Adipocyte (in vitro differentiated cells): Measurements from ENCODE around the gene TWIST1.

ENCODE experiments used
- DNase-seq: peaks from one replicate; pipeline ENCODE4 v3.0.0-alpha.2; 2015; ENCODE audit warnings: low read depth
- H3K27me3 ChIP-seq: replicated peaks from 2 replicates; pipeline ENCODE4 v1.7.0; 2013; ENCODE audit warnings: mild to moderate bottlenecking, low read length, moderate library complexity; ENCODE audit not compliant: control insufficient read depth, insufficient read depth
- H3K36me3 ChIP-seq: 2 replicates; pipeline ENCODE4 v1.7.0; 2013; ENCODE audit warnings: low read length, mild to moderate bottlenecking, moderate library complexity; ENCODE audit not compliant: control insufficient read depth, insufficient read depth, severe bottlenecking
- H3K4me1 ChIP-seq: 2 replicates; pipeline ENCODE4 v1.7.0; 2013; ENCODE audit warnings: mild to moderate bottlenecking, low read length, moderate library complexity; ENCODE audit not compliant: control insufficient read depth, insufficient read depth
- H3K4me3 ChIP-seq: 2 replicates; pipeline ENCODE4 v1.7.0; 2013; ENCODE audit warnings: mild to moderate bottlenecking, low read length, moderate library complexity
- H3K9ac ChIP-seq: 2 replicates; pipeline ENCODE4 v1.7.0; 2013; ENCODE audit warnings: mild to moderate bottlenecking, low read length, moderate library complexity
- H3K9me3 ChIP-seq: 2 replicates; pipeline ENCODE4 v1.7.0; 2013; ENCODE audit warnings: mild to moderate bottlenecking, low read length, moderate library complexity; ENCODE audit not compliant: control insufficient read depth

The TWIST1 gene

GRCh38 chr7:19117091-19117869 is at the start of gene TWIST1:
Gene TWIST1 (minus strand): TSS chr7:19117636. CDS start chr7:19117321, 315 bp downstream.
- peak; percentile 99 for DNase-seq
- Histone ChIP-seq H3K4me1 (peaks cover 29% of the 10 kb centered on the region), H3K4me3 (peak within 1 kb of the TSS; percentile 98), H3K9ac (peak within 1 kb of the TSS; percentile 98), H3K9me3 (no peaks in the 10 kb centered on the region), H3K27me3 (no peaks in the 10 kb centered on the region), H3K36me3 (no peaks in the 10 kb centered on the region)

DNA sequence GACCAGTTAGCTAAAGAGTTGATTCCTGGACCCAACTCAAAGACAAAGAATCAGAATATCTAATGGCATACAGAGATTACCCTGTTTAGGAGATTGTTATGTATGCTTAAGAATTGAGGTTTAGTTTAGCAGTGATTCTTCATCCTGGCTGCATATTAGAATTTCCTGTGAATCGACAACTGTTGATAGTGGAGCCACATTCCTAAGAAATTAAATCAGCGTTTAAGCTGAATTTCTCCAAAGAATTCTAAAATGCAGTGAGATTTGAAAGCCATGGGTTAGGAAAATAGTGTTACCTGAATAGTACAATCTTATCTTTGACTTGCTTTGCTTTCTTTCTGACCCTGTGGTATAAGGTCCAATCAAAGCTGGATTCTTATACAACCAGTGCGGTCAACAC is 44.2 kb upstream of the TWIST1 start:
- no peak overlapping the region for H3K4me3 ChIP-seq
- H3K36me3 ChIP-seq: no peaks in the 10 kb centered on the region
- peak; percentile 11 for DNase-seq
- no peaks in the 10 kb centered on the region for H3K27me3 ChIP-seq
- H3K9me3 ChIP-seq: no peaks in the 10 kb centered on the region
- no peaks in the 10 kb centered on the region for H3K4me1 ChIP-seq
- no peak overlapping the region for H3K9ac ChIP-seq

DNA sequence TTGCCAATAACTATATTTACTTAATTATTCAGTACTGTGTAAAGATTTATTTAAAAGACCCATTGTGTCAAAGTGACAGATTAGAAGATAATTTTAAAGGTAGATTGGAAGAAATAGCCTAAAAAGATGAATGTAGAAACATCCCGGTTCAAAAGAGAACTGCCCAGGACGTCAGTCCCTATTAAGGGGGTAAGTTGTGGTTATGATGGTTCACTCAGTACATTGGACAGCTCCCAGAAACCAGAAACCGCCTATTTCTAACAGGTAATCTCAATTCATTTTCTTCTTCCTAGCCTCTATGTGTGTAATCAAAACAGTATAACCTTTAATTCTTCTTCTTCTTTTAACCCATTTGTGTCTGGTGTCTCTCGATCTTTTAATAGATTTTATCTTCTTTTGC is 29.3 kb upstream of the TWIST1 start:
- Histone ChIP-seq H3K27me3 (peaks cover 30% of the 10 kb centered on the region), H3K9me3 (peaks cover 11% of the 10 kb centered on the region), H3K36me3 (no peaks in the 10 kb centered on the region), H3K9ac (no peak overlapping the region), H3K4me1 (peaks cover 2% of the 10 kb centered on the region), H3K4me3 (no peak overlapping the region)
- peak; percentile 32 for DNase-seq

GRCh38 chr7:19145434-19146115 is 28.1 kb upstream of the TWIST1 start:
- Histone ChIP-seq H3K27me3 (peaks cover 30% of the 10 kb centered on the region), H3K4me3 (no peak overlapping the region)
- DNase-seq: no peak

GRCh38 chr7:19144661-19145433 is 27.4 kb upstream of the TWIST1 start, which contains the start of gene FERD3L:
Gene FERD3L (minus strand): TSS chr7:19145421. CDS start chr7:19145362, 59 bp downstream.
- Histone ChIP-seq H3K9ac (no peak within 1 kb of the TSS), H3K9me3 (peaks cover 11% of the 10 kb centered on the region), H3K36me3 (no peaks in the 10 kb centered on the region), H3K27me3 (peaks cover 30% of the 10 kb centered on the region), H3K4me3 (peak within 1 kb of the TSS; percentile 77), H3K4me1 (peaks cover 2% of the 10 kb centered on the region)
- no peak for DNase-seq

More at GRCh38 chr7:19145434-19146115, 28.1 kb upstream of the TWIST1 start:
- H3K36me3 ChIP-seq: no peaks in the 10 kb centered on the region
- H3K9me3 ChIP-seq: peaks cover 11% of the 10 kb centered on the region
- H3K9ac ChIP-seq: no peak overlapping the region
- peaks cover 2% of the 10 kb centered on the region for H3K4me1 ChIP-seq

- no peak overlapping the region for H3K9ac ChIP-seq
- peak overlapping the region; percentile 77 for H3K4me3 ChIP-seq
- H3K36me3 ChIP-seq: no peaks in the 10 kb centered on the region
- H3K4me1 ChIP-seq: peaks cover 2% of the 10 kb centered on the region
- DNase-seq: no peak
- peaks cover 11% of the 10 kb centered on the region for H3K9me3 ChIP-seq
- H3K27me3 ChIP-seq: peaks cover 30% of the 10 kb centered on the region
These were observed 26.6 kb upstream of the TWIST1 start for GRCh38 chr7:19143881-19144574.

DNA sequence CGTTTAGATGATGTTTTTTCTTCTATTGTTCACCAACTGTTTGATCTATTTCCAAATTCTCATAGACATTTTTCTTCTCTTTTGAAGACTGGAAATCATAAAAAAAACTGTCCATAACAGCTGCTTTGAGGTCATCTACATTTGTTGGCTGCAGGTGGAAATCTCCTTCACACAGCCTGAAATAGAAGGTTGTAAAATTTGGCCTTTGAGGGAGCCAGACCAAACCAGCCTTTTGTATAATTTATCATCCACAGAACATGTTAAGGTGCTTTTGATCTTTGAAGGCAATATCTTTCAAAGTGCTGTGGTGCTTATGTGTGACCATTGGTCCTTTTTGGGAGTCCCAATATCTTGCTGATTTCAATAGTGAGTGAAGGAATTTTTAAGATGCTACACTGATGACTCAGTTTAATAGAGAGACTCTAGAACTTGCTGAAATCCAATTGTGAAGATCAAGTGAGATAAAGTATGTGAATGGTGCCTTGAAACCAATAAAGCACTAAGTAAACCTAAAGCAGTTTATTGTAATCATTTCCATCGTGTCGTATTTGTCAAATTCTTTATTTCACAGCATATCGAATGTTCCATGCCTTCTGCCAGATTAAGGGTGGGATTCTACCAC is 22.4 kb upstream of the TWIST1 start:
- H3K9ac ChIP-seq: no peak overlapping the region
- H3K27me3 ChIP-seq: peaks cover 8% of the 10 kb centered on the region
- peaks cover under 1% of the 10 kb centered on the region for H3K9me3 ChIP-seq
- H3K36me3 ChIP-seq: no peaks in the 10 kb centered on the region
- peaks cover 2% of the 10 kb centered on the region for H3K4me1 ChIP-seq
- H3K4me3 ChIP-seq: no peak overlapping the region
- DNase-seq: no peak

DNA sequence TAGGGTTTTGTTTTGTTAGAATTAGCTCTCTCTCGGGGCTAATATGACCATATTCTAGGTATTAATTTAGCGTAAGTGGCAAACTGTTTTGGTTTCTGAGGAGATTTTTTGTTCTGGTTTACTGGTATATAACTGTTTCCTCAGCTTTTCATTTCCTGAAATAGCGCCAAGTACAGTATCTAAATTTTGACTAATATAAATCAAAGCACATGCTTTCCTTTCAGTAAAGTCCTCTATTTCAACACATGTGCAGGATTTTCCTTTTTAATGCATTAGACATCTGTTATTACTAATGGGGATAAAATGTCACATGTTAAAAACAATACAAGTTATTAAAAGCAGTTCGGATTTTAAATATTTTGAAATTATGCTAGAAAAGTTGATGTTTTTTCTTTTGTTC is 16.4 kb upstream of the TWIST1 start:
- Histone ChIP-seq H3K27me3 (no peaks in the 10 kb centered on the region), H3K9me3 (no peaks in the 10 kb centered on the region), H3K36me3 (no peaks in the 10 kb centered on the region), H3K4me1 (peaks cover 6% of the 10 kb centered on the region), H3K9ac (no peak overlapping the region), H3K4me3 (peak overlapping the region; percentile 23)
- DNase-seq: peak; percentile 31

- no peak for DNase-seq
- H3K9ac ChIP-seq: no peak overlapping the region
- peak overlapping the region; percentile 23 for H3K4me3 ChIP-seq
- H3K4me1 ChIP-seq: peaks cover 6% of the 10 kb centered on the region
- no peaks in the 10 kb centered on the region for H3K27me3 ChIP-seq
- H3K9me3 ChIP-seq: no peaks in the 10 kb centered on the region
- no peaks in the 10 kb centered on the region for H3K36me3 ChIP-seq
These were observed 16.0 kb upstream of the TWIST1 start for GRCh38 chr7:19133390-19133789.

DNA sequence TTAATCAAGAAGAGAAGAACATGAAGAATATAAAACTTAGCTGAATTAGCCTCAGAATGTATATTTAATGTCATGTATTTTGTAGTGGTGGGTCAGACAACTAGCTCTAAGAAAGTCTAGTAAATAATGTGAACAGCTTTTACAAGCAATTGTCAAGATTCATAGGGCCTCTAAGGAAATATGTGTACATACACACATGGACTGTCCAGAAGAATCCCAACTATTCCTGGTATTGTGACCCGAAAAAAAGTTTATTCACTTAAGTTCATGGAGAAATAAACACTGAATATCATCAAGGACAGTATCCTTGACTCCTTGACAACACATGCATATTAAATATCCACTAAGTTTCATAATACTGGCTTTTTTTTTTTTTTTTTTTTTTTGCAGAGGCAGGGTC is 11.4 kb upstream of the TWIST1 start:
- H3K9me3 ChIP-seq: no peaks in the 10 kb centered on the region
- H3K27me3 ChIP-seq: no peaks in the 10 kb centered on the region

More for the DNA sequence above, 11.4 kb upstream of the TWIST1 start:
- no peaks in the 10 kb centered on the region for H3K36me3 ChIP-seq
- no peak overlapping the region for H3K4me3 ChIP-seq
- peaks cover 6% of the 10 kb centered on the region for H3K4me1 ChIP-seq
- peak; percentile 29 for DNase-seq
- no peak overlapping the region for H3K9ac ChIP-seq
